Measurements from ENCODE around the gene PYGL.

Gene PYGL

GRCh38 chr14:50871914-50872732 lies 72.2 kb downstream of the PYGL start, which contains the start of gene ABHD12B:
TSS of gene ABHD12B (plus strand) at chr14:50872053. CDS start at chr14:50872175, 122 bp downstream.
- ChIA-PET CTCF (interaction anchor here (1.4 to 6.8 kb wide), 2 partner anchors 12 to 157 kb away, joined by 3 to 70 read pairs; no protein-coding TSS in a partner anchor), POLR2A (no interaction called here)
- TF ChIP-seq CTCF (IDR thresholded peaks at IDR 0.05; ENCODE audit: insufficient read depth, low read length, missing control alignments): no peak
- H3K4me3 ChIP-seq (ENCODE audit: low read depth, low read length): no peak within 1 kb of the TSS; the same call in 1 of the 2 replicates
- no peak for DNase-seq (ENCODE audit: low read depth, low spot score)

GRCh38 chr14:50871228-50871627 lies 73.1 kb downstream of the PYGL start:
- H3K4me3 ChIP-seq (ENCODE audit: low read depth, low read length): no peak overlapping the region
- TF ChIP-seq CTCF (IDR thresholded peaks at IDR 0.05; ENCODE audit: insufficient read depth, low read length, missing control alignments): no peak
- ChIA-PET CTCF (interaction anchor here (1.4 to 6.8 kb wide), 2 partner anchors 11 to 156 kb away, joined by 3 to 70 read pairs; no protein-coding TSS in a partner anchor), POLR2A (no interaction called here)
- no peak for DNase-seq (ENCODE audit: low read depth, low spot score)

GRCh38 chr14:50865391-50866076 lies 78.7 kb downstream of the PYGL start:
- TF ChIP-seq CTCF (IDR thresholded peaks at IDR 0.05; ENCODE audit: insufficient read depth, low read length, missing control alignments): no peak
- ChIA-PET POLR2A (no interaction called here), CTCF (interaction anchor here (0.8 to 12.6 kb wide), 6 partner anchors 6 to 265 kb away, joined by 3 to 127 read pairs (median 5); no protein-coding TSS in a partner anchor)
- no peak overlapping the region for H3K4me3 ChIP-seq (ENCODE audit: low read depth, low read length)
- no peak for DNase-seq (ENCODE audit: low read depth, low spot score)

GRCh38 chr14:50864946-50865345 lies 79.3 kb downstream of the PYGL start:
- TF ChIP-seq CTCF (IDR thresholded peaks at IDR 0.05; ENCODE audit: insufficient read depth, low read length, missing control alignments): no peak
- no peak for DNase-seq (ENCODE audit: low read depth, low spot score)
- H3K4me3 ChIP-seq (ENCODE audit: low read depth, low read length): no peak overlapping the region
- CTCF ChIA-PET: interaction anchor here (0.8 to 12.6 kb wide), 6 partner anchors 9 to 265 kb away, joined by 3 to 127 read pairs (median 4); no protein-coding TSS in a partner anchor
- POLR2A ChIA-PET: no interaction called here

- no peak for TF ChIP-seq CTCF (IDR thresholded peaks at IDR 0.05; ENCODE audit: insufficient read depth, low read length, missing control alignments)
- ChIA-PET POLR2A (no interaction called here), CTCF (interaction anchor here (1.3 to 12.6 kb wide), 3 partner anchors 11 to 88 kb away, joined by 3 to 127 read pairs (median 5); no protein-coding TSS in a partner anchor)
- no peak for DNase-seq (ENCODE audit: low read depth, low spot score)
- no peak overlapping the region for H3K4me3 ChIP-seq (ENCODE audit: low read depth, low read length)
Observed at GRCh38 chr14:50864237-50864636, 80.0 kb downstream of the PYGL start.
